ENCODE data around the gene P3H2.

The P3H2 gene

DNA sequence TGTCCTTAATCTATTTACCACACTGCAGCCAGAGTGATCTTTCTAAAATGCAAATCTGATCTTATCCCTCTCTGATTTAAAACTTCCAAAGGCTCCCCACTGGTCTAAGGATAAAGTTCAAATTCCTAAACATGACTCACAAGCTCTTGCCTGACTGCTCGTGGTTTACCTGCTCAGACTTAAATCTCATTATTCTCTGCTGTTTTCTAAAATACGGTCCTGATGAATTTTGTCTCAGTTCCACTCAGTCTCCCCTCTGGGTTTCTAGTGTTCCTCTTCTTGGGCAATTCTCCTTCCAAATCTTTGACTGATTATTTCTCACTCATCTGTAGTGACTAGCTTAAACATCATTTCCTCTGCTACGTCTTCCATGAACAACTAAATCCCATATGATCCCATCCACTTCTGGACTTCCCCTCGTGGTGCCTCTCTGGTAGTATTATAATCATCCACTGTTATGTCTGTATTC lies 108.3 kb downstream of the P3H2 start:
- no peak for DNase-seq

DNA sequence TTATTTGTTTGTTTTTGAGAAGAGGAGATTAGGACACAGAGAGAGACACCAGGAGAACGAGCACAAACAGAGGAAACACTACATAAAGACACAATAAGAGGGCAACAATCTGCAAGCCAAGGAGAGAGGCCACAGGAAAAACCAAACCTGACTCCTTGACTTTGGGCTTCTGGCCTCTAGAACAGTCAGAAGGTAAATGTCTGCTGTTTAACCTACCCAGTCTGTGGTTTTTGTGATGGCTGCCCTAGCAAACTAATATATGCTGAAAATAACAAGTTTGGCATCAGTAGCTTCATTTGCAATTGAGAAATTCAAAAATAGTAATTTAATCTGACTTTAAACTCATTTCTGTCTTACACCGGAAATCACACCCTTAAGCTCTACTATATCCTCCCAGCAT lies 110.2 kb downstream of the P3H2 start:
- no peak for DNase-seq

DNA sequence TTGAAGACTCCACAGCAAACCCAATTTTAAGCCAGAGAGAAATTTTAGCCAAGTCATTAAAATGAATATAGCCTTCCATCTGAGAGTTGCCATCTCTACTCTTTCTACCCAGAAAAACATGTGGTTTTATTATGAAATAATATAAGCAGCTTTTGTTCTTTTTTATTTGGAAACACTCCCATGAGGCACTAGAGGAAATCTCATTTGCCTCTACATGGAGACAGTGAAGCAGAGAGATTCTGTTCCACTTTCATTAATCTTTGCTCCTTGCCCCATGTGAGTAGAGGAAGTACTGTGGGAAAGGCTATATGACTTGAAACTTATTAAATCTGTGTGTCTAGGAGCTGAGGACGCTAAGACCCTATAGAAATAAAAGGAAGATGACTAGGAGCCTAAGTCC lies 111.1 kb downstream of the P3H2 start:
- no peak for DNase-seq

DNA sequence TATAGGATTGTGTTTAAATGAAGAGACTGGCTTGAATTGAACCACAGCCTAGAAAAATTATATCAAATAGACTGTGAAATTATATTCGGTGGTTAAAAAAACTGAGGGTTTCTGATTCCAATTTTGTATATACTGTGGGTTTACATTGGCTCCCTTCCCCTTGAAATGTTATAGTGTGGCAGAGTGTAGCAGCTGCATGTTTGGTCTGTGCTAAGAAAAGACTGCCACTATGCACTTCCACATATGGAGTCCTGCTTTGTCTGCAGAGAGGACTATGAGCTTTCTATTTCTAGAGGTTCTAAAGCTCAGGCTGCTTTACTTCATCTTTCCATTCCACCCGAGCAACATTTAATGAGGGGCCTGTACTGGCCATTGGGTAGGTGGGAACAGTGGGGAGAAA lies 112.3 kb downstream of the P3H2 start:
- no peak for DNase-seq

DNA sequence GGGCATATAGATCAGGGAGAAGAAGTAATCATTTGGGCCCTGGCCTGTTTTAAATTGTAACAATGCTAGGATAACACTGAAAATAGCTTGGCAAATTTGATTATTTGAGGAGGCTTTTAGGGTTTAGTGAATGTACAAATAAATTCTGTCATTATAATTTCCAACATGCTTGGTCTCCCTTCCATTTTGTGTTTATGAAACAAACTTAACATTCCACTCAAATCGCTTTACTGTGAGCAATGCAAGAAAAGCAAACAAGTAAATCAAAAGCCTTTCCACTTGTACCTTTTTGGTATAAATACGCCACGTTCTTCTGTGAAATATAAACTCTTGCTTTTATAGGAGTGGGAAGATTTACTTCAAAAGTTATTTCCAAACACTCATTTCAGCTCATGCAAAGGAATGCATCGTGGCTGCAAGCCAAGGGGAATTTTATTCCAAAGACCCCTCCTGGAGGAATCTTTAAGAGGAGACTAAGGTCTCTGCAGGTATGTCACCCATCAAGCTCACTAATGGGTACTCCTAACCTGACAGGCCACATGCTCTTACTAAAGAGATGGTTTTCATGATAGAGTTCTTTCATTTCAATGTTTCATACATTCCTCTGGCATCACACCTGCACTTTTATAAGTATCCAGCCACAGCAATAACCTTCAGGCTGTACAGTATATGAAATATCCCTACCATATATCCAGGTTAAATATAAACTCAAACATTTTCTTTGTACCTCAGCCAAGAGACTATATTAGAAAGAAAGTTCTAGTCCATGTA lies 115.2 kb downstream of the P3H2 start:
- no peak for DNase-seq

DNA sequence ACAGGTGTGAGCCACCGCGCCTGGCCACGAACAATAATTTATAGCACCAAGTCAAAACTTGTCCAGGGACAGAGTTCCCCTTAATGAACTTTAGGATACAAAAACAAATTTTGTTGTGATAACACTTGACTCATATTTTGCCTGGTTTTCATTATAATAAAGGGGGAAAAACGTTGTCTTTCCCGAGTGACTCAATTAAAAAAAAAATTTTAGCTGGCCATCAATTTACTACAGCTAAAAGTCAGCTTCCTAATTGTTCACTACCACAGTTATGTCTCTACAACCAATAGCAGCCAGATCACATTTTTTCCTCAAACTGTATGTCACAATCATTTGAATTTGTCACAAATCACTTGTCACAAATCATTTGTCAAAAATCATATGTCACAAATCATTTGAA lies 116.0 kb downstream of the P3H2 start:
- no peak for DNase-seq

DNA sequence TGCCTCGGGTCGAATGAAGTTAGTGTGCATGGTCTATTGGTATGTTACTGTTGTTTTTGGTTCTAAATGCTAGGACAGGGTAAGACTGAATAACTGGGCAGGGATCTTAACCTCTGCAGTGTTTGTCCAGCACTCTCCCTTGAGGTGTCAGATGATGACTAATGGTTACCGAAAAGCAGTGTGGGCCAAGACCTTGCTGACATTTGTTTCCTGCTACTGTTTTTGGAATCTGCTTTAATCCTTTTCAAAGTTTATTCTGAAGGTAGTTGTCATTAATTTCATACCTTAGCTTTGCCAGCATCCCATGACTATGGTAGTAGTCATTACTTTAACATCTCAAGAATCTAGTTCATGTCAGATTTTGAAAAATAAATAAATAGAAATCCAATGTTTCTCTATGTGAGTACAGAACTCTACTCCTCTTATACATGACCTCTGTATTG lies 117.0 kb downstream of the P3H2 start:
- no peak for DNase-seq

DNA sequence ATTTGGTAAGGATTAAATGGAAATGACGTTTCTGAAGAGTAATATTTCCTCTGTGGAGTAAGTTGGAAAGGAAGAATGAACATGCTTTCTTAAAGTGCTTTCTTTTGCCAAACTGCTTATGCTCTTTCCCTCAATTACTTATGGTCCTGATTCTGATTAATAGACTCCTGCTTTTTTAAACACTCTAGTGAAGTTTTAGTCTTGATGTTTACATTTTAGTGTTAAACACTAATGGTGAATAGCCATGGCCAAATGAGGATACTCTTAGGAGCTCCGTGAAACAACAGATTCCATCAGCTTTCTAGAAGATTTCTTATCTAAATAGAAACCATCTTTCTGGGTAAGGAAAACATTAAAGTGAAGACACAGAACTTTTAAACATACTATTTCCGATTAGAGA lies 117.6 kb downstream of the P3H2 start:
- DNase-seq, result no peak

DNA sequence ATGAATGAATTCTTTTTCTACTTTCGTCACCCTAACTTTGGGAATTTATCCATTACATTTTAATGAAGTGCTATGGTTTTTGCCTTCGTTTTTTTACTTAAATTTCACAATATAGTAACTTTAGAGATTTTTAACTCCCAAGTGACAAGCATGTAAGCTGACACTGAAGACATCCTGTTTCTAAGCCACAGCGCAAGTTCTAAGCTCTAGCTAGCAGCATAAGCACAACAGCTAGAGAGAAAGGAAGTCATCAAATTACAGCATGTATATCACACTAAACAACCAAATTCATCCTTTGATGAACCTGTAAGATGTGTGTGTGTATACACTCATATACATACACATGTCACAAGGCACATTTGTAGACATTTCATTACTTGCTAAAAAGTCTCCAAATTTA lies 119.3 kb downstream of the P3H2 start:
- DNase-seq, result no peak

DNA sequence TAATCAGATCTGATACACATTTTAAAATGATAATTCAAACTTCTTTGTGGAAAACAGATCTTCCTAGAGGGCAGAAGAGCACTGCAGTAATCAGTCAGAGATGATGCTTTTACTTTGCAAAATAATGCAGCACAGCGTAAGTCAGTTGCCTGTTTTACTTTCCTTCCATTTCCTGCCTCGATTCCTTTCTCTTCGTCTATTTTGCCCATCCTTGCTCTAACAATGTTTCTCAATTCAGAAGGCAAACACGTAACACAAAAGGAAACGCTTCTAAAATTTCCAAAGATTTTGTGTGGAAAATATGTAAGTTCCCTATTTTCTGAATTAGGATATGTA lies 119.9 kb downstream of the P3H2 start:
- no peak for DNase-seq

DNA sequence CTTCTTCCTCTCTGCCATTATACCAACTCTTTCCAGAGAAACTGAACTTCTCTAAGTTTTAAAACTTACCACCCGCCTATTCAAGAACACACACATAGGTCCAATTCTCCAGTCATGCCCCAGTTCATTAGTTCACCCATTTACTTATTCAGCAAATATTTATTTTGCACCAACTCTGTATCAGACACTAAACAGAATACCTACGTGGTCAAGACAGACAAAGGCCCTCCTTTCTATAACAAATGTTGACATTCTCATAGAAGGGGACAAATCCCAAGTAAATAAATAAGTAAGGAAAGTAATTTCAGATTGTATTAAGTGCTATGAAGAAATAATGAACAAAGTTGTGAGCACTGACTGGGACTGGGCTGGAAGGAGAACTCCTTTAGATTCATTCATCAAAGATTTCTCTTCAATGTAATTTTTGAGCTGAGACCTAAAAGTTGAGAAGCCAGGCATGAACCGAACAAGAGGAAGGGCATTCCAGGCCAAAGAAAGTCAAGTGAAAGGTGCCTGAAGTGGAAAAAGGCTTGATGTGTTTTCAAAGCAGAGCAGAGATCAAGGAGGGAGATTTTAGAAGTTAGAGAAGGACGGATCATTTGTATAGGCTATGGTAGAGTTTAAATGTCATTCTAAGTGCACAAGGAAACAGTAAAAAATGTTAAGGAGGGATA lies 120.4 kb downstream of the P3H2 start:
- DNase-seq, result no peak

DNA sequence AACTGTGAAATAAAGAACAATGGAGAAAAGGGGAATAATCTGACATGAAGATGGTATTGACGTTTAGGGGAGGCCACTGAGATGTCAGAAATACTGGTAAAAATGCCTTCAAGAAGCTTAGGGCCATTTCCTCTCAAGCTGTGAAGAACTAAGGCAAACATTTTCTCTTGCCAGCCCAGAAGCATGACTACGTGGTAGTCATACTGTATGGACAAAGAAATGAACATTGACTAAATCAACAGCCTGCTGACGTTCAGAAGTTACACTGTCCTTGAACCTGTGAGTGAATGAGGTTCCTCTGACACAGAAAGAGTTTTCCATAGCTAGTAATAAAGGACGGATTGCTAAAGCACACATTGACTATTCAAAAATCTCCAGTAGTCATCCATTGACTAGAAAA lies 121.0 kb downstream of the P3H2 start:
- DNase-seq, result no peak

DNA sequence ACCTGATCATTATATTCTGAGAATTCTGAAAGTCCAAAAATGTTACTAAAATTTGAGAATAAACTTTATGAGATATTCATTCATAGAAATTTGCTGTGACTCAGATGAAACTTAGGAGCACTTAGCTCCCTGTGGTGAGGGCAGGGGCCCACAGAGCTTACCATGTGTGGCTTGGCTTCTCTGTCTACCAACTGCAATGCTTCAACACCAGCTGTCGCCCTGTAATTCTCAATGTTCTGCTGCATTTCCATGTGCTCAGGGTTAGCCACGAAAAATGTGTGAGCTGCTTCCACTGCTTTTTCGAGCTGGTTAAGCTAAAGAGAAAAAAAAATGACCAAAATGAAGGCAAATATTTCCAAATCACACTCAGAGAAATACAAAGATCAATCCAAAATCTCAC lies 125.6 kb downstream of the P3H2 start:
- no peak for DNase-seq

DNA sequence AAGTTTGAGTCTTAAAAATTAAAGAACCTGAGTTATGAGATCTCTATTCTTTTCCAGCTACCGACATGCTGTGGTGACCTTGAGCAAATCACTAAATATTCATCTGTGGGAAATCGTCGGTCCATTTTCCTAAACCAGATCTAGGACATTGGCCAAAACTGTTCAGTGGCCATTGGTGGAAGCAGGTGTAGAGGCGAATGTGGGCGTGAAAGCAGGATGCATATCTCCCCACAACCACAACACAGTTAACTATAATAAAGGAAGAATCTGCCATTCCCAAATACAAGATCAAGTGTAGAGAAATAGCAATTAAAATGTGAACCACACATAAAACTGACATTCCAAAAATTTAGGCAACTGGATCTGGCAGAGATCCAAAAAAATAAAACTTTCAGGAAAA lies 129.9 kb downstream of the P3H2 start:
- no peak for DNase-seq

DNA sequence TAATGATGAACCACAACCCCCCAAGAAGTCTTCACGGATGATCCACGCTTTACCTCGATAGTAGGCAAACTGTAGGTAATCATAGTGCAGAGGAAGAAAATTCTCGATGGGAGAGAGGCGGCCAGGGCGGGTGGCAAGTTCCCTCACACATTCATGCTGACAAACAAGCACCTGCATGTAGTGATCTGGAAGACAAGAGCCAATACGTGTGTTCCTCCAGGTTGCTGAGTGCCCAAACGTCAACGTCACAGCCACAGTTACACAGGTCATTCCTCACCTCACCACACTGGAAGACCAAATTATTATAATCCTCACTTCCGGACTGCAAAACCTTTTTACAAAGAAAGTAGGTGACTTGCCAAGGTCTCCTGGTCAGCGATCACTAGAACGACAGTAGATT lies 131.8 kb downstream of the P3H2 start:
- no peak for DNase-seq

DNA sequence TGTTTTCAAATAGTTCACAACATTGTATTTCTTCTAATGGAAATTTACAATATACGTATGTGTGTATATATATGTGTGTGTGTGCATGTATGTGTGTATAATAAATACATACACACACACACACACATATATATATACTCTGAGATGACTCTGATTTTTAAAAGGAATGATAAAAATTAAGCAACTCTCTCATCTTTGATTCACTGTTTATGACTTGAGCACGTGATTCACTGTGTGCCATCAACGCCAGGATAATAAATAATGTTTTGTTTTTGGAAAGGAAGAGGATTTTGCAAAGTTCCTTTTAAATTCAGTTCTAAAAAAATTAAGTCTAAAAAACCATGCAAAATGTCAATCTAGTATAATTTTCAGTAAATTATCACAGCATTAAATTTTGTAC lies 132.4 kb downstream of the P3H2 start:
- no peak for DNase-seq

DNA sequence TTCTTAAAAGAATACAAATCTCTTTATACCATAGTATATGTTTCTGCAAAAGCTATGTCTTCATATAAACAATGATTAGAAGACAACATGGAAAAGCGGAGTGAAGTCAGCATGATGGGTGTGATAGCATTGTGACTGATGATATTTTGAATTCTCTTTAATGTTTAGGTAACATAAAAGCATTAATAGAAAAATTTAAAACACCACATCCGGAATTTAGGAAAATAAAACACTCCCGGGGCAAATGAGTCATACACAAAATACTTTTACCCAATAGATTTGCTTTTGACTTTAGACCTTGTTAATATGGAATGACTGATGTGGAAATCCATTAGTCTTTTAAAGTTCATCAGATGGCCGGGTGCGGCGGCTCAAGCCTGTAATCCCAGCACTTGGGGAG lies 134.7 kb downstream of the P3H2 start:
- DNase-seq, result no peak

DNA sequence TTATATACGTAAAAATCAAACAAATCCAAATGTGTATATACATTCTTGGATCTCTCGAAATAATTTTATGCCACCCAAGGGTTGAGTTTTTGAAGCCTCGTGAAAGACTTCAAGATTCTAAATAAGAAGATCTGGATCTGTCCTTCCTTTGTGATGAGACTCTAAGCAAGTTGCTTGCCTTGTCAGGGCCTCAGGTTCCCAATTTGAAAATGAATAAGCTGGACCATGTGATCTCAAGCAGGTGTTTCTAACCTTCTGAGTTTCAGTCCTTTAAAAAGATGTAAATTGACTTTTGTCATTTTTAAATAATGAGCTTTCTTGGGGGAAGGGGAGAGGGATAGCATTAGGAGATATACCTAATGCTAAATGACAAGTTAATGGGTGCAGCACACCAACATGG lies 137.1 kb downstream of the P3H2 start:
- no peak for DNase-seq

DNA sequence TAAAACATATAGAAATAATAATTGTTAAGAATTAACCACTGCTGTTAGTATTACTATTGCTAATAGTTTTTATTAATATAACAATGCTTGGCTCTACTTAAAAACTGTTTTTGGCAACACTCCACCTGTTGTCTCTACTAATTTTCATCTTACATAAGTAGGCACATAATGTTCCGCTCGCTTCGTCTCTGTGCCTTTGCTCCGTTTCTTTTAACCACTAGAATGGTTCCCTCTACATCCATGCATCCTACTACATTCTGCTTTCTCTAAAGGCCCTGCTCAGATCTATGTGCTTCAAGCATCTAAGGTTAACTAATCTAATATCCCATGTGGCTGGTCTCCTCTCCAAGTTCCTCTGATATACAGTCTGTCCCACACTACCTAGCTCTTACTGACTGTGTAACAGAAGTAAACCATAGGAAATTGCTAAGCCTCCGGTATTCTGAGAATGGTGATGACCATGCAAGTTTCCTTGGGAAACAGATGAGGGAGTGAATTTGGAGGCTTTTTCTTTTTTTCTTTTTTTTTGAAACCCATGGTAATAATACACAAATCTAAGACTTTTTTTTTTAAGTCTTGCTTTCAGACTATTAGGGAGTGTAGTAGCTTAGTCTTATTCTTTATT lies 138.3 kb downstream of the P3H2 start:
- DNase-seq, result no peak

DNA sequence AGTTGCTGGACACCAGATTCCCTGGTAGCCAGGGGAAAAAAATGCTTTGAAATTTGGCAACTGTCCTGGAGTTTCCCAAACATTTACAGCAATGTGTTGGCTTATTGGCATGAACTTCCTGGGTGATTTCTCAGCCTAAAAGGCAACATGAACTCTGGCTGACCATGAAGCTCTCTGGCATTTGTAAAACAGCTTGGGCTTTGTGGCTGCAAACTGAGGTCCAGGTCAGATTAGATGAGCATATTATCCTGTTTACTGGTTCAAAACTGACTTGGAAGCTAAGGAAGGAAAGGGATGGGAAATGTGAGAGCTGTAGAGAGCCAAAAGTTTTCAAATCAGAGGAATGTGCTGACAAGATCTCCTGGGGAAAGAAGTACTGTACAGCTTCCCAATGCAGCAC lies 139.0 kb downstream of the P3H2 start:
- DNase-seq, result no peak

DNA sequence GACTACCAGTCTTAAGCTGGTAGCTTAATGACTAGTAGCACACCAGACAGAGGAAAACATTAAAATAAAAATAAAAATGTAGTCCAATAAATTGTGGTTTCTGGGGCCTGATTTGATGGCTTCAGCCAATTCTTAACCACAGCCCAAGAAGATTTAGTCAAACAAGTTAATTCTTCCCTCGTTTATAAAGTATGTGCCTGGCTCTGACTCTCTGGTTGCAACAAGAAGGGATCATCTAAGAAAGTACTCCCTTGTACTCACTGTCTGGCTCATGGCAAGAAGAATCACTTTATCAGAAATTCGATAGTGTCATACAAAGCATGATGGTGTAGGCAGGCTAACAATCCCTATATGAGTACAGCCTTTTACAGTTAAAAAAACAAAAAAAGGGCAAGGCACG lies 141.9 kb downstream of the P3H2 start:
- no peak for DNase-seq

DNA sequence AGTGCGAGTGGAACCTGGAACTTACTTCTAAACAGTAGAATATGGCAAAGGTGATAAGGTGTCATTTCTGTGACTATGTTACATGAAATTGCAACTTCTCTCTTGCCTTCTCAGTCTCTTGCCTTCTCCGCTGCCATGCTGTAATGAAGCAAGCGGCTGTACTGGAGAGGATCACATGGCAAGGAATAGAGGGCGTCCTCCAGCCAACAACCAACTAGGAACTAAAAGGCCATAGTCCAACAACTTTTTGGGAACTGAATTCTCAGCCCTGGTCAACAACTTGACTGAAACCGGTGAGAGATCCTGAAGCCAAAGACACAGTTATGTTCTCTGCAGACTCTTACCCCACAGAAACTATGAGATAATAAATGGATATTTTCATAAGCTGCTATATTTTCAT lies 143.5 kb downstream of the P3H2 start:
- DNase-seq, result no peak

DNA sequence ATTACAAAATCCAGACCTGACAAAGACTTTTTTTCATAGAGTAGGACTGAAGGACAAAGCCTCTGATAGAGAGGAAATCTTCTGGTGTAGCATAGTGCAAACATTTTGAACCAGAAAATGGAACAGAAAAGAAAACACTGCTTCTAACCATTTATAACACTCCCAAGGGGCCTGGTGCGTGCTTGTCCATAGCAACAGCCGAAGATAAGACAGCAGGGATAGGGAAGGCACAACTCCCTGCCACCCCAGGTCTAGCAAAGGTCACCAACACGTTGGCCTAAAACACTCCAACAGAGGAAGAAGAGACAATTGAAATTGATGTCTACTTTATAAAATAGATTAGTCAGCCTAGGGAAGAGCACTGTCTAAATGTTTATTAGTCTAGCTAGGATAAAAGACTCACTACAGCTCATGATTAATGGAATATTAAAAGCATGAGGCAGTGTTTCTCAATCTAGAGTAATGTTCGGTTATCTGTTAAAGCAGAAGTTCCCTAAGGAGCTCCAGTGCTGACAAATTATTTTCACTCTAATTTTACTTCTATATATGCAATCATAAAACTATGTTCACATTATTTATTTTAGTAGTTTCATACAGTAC lies 145.2 kb downstream of the P3H2 start:
- no peak for DNase-seq

DNA sequence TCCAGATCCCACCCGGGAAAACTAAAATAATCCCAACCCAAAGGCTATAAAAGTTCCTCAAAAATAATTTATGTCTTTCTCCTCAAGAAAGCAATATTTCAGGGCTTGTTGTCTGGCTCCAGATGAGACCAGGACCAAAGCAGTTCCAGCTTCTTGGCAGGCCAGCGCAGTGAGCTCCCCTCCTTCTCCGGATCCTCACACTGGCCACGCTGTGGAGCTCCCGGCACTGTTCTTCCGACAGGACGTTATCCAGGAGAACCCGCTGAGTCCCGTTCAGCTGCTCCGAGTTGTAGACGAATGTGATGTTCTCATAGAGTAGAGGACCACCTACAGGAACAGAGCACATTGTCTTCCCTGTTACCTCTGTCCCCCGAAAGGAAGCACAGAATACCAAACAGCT lies 146.3 kb downstream of the P3H2 start:
- no peak for DNase-seq
